Stimulated activated naive CD8-positive, alpha-beta T cell treated with anti-CD3 and anti-CD28 coated beads, Interleukin-15, Interleukin-2, amounts not matched to agents 100 U/mL and 50 U/mL, for 24 hours (primary cell): Measurements from ENCODE around the gene MSMB.
"Not testable (repeated sequence)": the region's sequence is repeated elsewhere in the genome, so short reads cannot be mapped to it uniquely, and the experiment has no call there.

Experiments used
- ATAC-seq: fragments of 150-1000 bp; cut with Tn5 transposase; one replicate; pipeline ENCODE4 v1.10.0; 2021
- DNase-seq: peaks from one replicate; pipeline ENCODE4 v3.0.0; 2021

The MSMB gene

GRCh38 chr10:46046261-46046660 lies at the start of gene MSMB:
Gene MSMB (minus strand): TSS chr10:46046269. CDS start chr10:46046237, 32 bp downstream.
- no peak for DNase-seq
- no peak for ATAC-seq

DNA sequence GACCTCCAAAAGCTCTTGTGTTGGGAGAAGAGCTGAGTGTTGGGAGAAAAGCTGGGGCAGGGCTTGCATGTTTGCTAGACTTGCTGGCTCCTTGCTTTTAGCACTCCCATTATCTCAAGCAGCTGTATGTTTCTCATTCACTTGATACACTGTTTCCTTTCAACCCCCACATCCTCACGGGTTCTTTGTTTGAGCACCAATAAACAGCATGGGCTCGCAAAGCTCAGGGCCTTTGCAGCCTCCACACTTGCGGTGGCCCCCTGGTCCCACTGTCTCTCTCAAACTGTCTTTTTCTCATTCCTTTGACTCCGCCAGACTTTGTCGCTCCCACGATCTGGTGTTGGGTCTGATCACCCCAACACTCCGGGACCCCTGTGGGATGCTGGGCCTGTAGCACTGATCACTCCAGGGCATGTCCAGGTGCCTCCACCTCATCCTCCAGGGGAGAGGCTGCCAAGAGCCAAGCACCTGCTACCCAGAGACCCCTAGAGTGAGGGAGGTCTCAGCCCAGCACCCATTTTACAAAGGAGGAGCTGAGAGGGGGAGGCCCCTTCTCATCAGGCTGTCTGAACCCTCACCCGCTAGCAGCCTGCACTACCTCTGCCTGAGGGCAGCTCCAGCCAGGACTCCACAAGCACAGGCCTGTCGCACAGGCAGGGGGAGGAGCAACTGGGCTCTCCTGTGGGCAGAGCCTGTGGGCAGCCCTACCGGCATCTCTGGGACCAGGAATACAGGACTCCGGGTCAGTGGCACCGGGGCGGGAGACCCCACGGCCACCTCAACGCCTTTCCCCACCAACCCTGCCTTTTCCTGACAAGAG lies 49.1 kb upstream of the MSMB start:
- DNase-seq: no peak

GRCh38 chr10:46094197-46094500 lies 48.1 kb upstream of the MSMB start:
- no peak for ATAC-seq
- DNase-seq: no peak

More for the DNA sequence above, 49.1 kb upstream of the MSMB start:
- no peak for ATAC-seq

DNA sequence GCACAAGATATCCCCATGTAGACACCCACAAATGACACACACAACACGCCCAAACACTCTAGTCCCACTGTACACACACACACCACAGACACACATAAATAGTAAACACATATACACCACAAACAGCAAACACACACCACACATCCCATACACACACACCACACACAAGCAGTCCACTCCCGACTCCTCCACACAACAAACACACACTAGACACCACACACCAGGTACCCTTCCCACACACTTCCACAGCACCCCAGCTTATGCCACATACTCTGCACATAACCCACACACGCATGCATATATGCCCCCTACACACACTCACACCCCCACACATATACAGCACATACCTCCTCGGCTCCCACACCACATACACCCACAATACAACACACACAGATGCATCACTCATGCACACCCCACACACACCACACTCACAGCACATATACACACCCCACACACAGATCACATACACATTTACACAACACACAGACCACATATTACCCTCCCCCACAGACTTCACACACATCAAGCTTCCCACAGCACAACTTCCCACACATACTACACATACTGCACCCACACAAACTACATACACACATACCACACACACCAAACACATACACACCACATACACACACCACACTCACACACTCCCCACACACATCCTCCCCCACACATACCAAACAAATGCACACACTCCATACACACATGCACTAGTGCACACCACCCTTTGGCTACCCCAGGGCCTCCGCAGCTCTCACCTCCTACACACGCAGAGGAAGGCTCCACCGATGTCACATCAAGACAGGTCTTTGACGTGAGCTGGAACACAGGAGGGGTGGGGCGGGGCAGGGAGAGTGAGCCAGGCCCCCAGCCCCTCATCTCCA lies 47.5 kb upstream of the MSMB start:
- peak; percentile 38 for ATAC-seq
- not testable (repeated sequence) for DNase-seq

DNA sequence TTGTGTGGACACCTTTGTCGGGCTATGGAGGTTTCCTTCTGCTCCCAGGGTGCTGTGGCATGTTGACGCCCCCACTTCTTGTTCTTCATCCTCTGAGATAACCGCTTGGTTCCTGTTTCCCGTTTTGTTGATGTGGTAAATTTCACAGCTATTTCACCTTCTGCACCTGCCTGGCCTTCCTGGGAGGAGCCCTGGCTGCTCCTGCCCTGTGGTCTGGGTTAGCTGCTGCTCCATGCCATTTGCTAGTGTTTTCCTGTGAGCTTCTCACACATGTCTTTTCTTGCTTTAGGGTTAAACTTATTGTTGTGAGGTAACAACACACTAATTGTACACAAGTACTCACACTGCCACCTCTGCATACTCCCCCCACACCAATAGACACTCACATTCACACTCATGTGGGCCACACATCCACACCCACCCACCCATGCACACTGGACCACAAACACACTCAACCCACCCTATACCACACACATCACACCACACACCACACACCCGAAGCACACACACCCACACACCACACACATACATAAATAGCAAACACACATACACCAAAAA lies 46.5 kb upstream of the MSMB start:
- DNase-seq: no peak
- ATAC-seq: no peak

DNA sequence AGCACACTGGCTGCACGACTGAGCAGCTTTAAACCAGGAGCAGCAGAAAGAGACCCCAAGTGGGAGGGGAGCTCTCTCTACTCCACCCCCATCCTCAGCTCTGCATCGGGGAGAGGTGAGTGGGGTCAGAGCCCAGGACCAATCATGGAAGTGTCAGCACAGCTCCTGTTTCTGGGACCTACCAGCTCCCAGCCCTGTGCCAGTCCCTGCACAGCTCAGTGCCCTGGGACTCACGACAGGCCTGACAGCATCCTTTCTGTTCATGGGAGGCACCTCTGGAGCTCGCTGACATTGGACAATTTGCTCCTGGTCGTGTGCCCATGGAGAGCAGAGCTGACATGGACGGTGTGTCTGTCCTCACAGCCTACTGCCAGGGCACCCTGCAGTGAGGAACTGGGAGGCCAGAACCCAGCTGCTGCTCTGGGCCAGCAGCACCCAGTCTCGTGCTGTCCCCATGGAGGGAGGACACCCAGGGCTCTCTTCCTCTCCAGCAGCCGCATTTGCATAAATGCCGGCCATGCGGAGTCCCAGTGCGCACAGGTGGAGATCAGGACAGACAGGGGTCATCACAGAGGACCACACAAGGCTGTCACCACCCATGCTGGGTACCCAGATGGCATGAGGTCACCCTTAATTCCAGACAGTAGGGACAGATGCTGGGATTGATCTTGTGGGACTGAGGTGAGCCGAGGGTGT lies 45.9 kb upstream of the MSMB start:
- DNase-seq: no peak
- ATAC-seq: no peak

DNA sequence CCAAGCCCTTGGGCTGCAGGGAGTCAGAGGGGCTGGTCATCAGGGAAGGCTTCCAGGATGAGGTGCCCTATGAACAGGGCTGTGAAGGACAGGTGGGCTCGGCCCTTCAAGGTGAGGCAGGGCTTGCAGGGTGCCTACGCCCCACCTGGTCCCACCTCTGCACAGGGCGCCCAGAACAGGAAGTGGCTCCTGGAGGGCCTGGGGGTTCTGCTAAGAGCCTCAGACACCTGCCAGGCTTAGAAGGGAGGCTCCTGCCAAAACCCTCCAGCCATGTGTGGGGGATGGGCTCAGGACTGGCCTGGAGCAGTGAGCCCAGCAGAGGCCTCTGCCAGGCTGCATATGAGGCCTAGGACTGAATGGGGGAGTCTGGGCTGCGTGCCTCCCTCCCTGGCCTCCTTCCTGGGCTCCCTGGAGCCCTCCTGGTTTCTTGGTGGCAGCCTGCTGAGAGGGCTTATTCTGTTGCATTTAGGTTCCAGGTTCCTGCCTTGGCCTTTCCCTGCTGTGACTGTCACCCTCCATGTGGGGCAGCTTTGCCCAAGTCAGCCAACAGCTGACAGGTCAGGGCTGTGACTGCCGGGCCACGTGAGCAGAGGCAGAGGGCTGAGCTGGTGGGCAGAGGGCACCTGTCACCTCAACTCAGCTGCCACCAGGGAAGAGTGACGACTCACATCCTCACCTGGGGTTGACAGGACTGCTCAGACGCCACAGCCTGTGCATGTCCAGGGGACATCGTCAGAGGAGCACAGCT lies 45.2 kb upstream of the MSMB start:
- peak; percentile 20 for ATAC-seq
- no peak for DNase-seq

DNA sequence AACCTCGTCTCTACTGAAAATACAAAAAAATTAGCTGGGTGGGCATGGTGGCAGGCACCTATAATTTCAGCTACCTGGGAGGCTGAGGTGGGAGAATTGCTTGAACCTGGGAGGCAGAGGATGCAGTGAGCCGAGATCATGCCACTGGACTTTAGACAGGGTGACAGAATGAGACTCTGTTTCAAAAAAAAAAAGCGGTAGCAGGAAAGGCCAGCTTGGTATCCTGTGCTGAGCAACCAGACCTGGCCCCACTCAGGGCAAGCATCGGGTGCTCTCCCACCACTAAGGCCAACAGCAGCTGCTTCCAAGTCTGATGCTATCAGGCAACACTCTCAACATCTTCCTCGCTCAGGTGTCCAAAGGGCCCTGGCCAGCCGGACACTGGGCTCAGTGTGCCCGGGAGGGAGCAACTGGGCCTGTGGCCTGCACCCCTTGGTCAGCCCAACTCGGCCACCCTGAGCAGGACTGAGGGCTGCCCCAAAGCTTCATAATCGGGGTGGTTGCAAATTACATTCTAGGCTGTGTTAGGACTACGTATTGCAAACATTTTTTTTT lies 44.3 kb upstream of the MSMB start:
- DNase-seq (no peak), ATAC-seq (no peak)

GRCh38 chr10:46087381-46087780 lies 41.3 kb upstream of the MSMB start:
- not testable (repeated sequence) for ATAC-seq, DNase-seq

GRCh38 chr10:46084321-46085165 lies 38.5 kb upstream of the MSMB start:
- ATAC-seq: no peak

GRCh38 chr10:46080886-46081285 lies 34.8 kb upstream of the MSMB start:
- no peak for DNase-seq
- no peak for ATAC-seq

More at GRCh38 chr10:46084321-46085165, 38.5 kb upstream of the MSMB start:
- no peak for DNase-seq

- DNase-seq: no peak
- no peak for ATAC-seq
These were observed 33.9 kb upstream of the MSMB start for GRCh38 chr10:46079831-46080585.

DNA sequence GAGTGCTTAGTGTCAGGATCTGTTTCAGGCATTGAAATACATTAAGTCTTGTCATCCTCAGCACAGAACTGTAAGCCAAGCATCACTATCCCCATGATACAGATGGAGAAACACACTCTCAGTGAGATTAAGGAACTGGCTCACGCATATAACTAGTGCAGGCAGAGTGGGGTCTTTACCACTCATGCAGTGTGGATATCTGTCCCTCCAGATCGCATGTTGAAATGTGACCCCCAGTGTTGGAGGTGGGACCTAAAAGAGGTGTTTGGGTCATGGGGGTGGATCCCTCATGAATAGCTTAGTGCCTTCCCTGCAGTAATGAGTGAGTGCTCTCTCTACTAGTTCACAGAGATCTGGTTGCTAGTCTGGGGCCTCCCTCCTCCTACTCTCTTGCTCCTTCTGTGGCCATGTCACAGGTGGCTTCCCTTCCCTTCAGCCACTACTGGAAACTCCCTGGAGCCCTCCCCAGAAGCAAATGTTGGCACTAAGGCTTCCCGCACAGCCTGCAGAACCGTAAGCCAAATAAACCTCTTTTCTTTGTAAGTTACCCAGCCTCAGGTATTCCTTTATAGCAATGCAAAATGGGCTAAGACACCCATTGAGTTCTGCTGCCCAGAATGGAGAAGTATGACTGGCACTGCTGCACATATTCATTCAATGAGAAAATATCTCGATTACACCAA lies 31.8 kb upstream of the MSMB start:
- DNase-seq (no peak), ATAC-seq (no peak)

DNA sequence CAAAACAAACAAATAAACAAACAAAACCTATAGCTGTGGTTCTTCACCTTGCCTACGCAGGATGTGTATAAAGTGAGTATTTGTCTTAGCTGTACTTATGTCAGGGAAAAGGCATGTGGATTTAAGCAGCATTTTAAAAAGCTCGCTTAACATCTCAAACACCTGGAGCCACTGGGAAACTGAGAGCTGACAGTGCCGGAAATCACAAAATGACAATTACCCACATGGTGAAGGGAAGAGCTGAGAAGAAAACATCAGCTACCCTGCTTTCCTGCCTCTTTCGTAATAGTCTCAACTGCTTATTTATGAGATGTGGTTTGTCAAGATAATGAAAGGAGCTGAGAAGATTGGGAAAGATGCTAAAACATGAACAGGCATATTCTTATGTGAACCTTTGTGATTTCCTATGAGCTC lies 31.1 kb upstream of the MSMB start:
- no peak for DNase-seq

DNA sequence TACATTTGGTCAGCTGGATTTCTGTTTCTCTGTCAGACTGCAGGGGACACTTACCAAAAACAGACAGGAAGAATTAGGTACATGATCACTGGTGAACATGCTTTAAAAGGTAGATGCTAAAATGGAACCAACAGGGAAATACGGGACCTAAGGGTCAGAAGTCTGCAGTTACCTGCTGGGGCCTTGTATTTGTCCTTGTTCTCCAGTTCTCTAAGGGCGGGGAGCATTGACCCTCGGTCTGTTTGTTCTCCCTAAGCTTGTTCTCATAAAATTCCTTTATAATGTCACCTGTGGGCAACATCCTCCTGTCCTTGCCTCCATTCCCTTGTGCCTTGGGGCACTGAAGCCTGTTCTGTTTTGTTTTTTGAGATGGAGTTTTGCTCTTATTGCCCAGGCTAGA lies 29.8 kb upstream of the MSMB start:
- no peak for ATAC-seq
- DNase-seq: no peak

More for the DNA sequence above, 31.1 kb upstream of the MSMB start:
- ATAC-seq: no peak

DNA sequence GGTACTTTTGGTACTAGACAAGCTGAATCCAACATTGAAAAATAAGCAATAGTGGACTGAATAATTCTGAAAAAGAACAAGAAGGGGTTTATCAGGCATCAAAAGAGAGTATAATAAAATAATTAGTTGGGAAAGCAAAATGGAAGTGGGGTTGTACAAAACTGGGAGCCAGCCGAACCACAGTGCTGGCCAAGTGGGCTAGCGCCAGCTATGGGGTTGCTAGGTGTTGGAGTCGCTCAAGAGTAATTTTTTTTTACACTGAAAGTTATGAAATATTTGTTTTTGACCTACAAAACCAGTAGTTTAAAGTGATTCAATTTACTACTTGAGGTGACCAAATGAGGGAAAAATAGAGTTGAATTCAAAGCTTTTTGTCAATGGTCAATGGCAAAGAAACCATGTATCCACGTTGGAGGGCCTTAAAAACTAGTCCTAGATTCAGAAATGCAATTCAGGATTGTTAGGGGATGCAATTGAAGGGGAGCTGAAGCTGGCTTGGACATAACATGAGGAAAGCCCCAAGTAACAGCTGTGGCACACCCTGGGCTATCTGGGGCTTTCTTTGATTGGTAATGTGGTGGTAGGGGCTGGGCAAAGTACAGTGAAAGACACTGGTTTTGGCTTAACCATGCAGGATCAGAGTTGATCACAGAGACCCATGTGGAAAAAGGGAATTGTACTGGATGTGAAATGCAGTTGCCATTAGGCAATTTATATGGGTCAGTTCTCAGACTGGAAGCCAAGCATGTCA lies 28.3 kb upstream of the MSMB start:
- ATAC-seq (no peak), DNase-seq (no peak)

GRCh38 chr10:46073564-46073963 lies 27.5 kb upstream of the MSMB start:
- DNase-seq (no peak), ATAC-seq (no peak)

- no peak for ATAC-seq
- no peak for DNase-seq
These were observed 24.7 kb upstream of the MSMB start for GRCh38 chr10:46070749-46071148.
